GM21447 (cell line): ENCODE measurements around the gene KRT3.
"Not testable (repeated sequence)": the region's sequence is repeated elsewhere in the genome, so short reads cannot be mapped to it uniquely, and the experiment has no call there.

ENCODE experiments used
- ATAC-seq: cut with Tn5 transposase; IDR thresholded peaks from one replicate; pipeline ENCODE4 v1.9.1; 2021; ENCODE audit not compliant: unreplicated experiment

KRT3 gene

GRCh38 chr12:52763036-52763659, 32.8 kb downstream of the KRT3 start:
- ATAC-seq, result no peak

- no peak for ATAC-seq
Measured at GRCh38 chr12:52761802-52762201, 34.1 kb downstream of the KRT3 start.

- ATAC-seq, result not testable (repeated sequence)
Measured at GRCh38 chr12:52761218-52761617, 34.7 kb downstream of the KRT3 start.

DNA sequence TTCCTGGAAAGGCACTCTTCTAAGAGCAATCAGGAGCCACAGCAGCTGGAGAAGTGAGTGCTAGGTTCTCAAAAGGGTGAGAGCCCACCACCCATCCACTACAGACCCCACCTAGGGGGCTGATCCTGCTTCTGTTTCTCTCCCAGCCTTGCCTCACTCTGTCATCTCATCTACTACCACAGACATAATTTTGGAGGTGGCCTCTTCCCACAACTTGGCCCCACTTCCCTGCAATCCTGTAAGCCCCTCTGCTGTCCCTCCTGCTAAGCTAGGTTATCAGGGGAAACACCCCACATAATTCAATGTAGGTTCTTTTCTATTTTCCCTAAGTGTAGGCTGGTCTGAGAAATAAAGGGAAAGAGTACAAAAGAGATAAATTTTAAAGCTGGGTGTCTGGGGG, 35.3 kb downstream of the KRT3 start:
- no peak for ATAC-seq

GRCh38 chr12:52759695-52760094, 36.2 kb downstream of the KRT3 start:
- no peak for ATAC-seq

DNA sequence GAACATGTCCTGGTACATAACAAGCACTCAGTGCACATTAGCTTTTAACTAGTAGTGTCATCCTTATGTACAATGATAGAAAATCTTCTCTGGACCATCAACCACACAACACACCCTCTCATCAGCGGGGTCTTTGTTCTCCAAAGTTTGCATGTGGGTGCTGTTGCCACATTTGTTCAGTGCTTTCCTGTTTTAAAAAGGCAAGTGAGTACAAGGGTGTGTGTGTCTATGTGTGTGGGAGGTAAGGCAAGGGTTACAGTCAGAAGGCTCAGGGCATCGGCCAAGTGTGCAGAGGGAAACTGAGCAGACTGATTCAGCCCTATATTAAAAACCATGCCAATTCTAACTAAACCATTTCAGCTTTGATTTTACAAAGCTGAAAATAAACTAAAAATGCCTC, 36.7 kb downstream of the KRT3 start:
- no peak for ATAC-seq

GRCh38 chr12:52757449-52758176, 38.3 kb downstream of the KRT3 start:
- ATAC-seq, result no peak

GRCh38 chr12:52756281-52756960, 39.5 kb downstream of the KRT3 start:
- no peak for ATAC-seq

- ATAC-seq, result no peak
Measured at GRCh38 chr12:52755533-52755932, 40.4 kb downstream of the KRT3 start.

- ATAC-seq, result no peak
Measured at GRCh38 chr12:52754135-52754534, 41.8 kb downstream of the KRT3 start.

- ATAC-seq, result no peak
Measured at GRCh38 chr12:52753283-52753682, 42.6 kb downstream of the KRT3 start.

DNA sequence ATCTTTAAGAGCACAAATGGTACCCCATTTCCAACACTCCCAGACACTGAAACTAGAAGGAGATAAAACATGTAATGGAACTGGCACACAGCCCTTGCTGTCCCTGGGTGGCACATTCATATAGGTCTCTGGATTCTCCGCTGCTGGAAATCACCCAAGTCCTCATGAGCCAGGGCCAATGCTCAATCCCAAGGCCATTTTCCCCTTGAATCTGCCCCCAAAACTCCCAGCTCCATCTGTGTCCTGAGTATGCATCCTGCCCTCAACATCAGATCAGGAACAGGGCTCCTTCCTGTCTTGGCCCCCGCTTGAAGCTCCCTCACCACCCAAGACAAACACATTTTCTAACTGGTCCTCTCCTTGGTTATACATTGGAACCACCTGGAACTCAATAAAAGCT, 43.4 kb downstream of the KRT3 start:
- no peak for ATAC-seq

- ATAC-seq, result no peak
Measured at GRCh38 chr12:52751795-52752194, 44.1 kb downstream of the KRT3 start.

GRCh38 chr12:52750532-52750931, 45.4 kb downstream of the KRT3 start:
- not testable (repeated sequence) for ATAC-seq

GRCh38 chr12:52749827-52750226, 46.1 kb downstream of the KRT3 start:
- ATAC-seq, result no peak

DNA sequence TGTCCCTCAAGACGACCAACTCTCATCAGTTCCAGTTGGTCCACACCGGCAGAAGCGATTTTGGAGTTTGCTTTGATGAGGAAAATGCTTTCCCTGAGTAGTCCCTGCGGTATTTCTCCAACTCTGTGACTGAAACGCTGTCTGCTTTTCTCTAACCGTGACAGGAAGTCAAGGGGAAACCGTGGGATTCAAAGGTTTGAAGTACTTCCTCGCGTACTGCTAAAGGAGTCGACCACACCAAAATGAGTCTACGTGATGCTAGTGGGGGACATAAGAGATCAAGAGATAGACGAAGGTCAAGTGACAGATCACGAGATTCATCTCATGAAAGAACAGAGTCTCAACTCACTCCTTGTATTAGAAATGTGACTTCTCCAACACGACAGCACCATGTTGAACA, 47.3 kb downstream of the KRT3 start:
- no peak for ATAC-seq

- ATAC-seq, result no peak
Measured at GRCh38 chr12:52745554-52745953, 50.4 kb downstream of the KRT3 start.

DNA sequence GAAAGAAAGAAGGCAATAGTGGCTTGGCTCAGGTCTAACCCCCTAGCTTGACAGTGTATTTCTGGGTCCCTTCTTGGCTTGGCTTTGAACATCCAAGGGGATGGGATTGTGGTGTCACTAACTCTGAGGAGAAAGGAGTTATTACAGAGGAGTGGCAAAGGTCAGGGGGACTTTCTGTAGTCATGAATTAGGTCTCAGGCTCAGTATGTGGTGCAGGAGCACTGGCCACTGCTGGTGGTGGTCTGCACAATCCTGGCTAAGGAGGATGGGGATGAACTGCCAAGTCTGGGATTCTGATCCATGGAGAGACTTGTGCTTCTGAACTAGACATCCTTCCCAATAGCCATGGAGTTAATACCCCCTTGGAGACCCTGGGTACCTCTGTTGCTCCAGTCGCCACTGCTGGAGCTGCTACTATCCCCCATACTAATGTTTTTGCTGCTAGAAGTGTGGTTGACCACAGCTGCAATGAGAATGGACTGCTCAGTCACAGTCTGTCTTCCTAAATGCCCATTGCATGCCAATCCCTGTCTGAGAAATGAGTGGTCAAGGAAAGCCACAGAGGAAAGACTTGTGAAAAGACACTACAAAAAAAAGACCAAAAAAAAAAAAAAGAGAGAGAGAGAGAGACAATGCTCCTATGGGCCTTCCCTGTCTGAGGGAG, 51.3 kb downstream of the KRT3 start:
- ATAC-seq, result no peak

DNA sequence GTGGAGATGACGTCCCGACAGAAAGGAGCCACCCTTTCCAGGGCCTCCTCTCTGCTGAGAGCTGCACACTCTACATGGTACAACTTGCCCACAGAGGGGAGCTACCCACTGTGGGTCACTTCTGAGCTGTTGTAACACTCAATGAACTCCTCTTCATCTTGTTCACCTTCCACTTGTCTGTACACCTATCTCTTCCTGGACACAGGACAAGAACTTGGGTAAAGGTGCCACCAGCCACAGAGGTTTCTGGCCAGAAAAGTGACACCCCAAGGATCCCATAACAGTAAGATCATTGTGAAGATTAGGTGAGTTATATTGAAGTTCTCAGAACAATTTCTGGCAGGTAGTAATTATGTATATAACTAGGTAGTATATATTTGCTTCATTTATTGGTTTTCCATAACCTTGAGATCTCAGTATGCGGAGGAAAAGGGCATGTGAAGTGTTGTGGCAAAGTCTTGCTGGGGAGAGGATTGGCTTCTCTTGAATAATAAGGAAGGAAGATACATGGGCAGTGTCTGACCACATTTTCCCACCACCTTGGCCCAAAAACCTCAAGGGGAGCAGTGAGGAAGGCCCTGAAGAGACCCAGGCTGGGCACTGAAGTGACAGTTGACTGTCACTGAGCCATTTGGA, 53.0 kb downstream of the KRT3 start:
- ATAC-seq, result no peak

DNA sequence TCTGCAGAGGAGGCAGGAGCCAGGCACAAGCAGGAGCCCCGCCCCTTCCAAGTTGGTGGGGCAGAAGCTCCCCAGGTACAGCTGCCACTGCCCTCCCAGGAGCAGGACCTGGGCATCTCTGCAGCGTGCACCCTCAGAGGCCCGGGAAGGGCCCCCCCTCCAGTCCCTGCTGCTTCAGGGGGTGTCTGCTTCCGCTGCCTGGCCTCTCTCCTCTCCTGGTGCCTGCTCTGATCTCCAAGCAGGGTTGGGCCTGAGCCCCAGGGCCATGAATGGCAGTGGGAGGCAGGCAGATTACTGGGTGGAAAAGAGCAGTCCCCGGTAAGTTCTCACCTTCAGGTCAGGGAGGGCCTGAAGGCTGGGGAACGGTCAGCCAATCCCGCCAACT, 53.7 kb downstream of the KRT3 start:
- no peak for ATAC-seq
